Trophoblast cell (in vitro differentiated cells and primary cell): ENCODE measurements around the gene CCR8.

Source experiments
- DNase-seq, 2 donors: peaks; one replicate each; pipeline ENCODE4 v3.0.0-alpha.2; 2016
- H2AFZ ChIP-seq: 2 replicates; pipeline ENCODE4 v1.6.1; 2013; ENCODE audit warnings: low read length, moderate library complexity, mild to moderate bottlenecking; ENCODE audit not compliant: insufficient read depth, poor library complexity
- H2AK5ac ChIP-seq: 2 replicates; pipeline ENCODE4 v1.6.1; 2013; ENCODE audit warnings: mild to moderate bottlenecking, low read length
- H2BK120ac ChIP-seq: 2 replicates; pipeline ENCODE4 v1.6.1; 2013; ENCODE audit warnings: low read length, mild to moderate bottlenecking, moderate library complexity; ENCODE audit not compliant: insufficient read depth, poor library complexity
- H2BK12ac ChIP-seq: 2 replicates; pipeline ENCODE4 v1.6.1; 2013; ENCODE audit warnings: mild to moderate bottlenecking, low read length, moderate library complexity
- H2BK5ac ChIP-seq: 2 replicates; pipeline ENCODE4 v1.6.1; 2013; ENCODE audit warnings: low read length, low read depth, moderate library complexity, mild to moderate bottlenecking; ENCODE audit not compliant: poor library complexity
- H3K14ac ChIP-seq: 2 replicates; pipeline ENCODE4 v1.6.1; 2013; ENCODE audit warnings: mild to moderate bottlenecking, low read length
- H3K18ac ChIP-seq: 2 replicates; pipeline ENCODE4 v1.6.1; 2013; ENCODE audit warnings: mild to moderate bottlenecking, low read length
- H3K23ac ChIP-seq: 2 replicates; pipeline ENCODE4 v1.6.1; 2013; ENCODE audit warnings: low read length
- H3K27ac ChIP-seq: 2 replicates; pipeline ENCODE4 v1.5.1; 2013; ENCODE audit warnings: low read depth, mild to moderate bottlenecking, inconsistent platforms, low read length, moderate library complexity
- H3K27me3 ChIP-seq: 2 replicates; pipeline ENCODE4 v1.6.1; 2013; ENCODE audit warnings: inconsistent platforms, mild to moderate bottlenecking, low read length, moderate library complexity; ENCODE audit not compliant: insufficient read depth
- H3K36me3 ChIP-seq, 2 experiments: 1 replicate in 1 of 2; 2 replicates in 1 of 2; pipeline ENCODE4 v1.6.1; 2013; ENCODE audit warnings: low read length in 2 of 2, mild to moderate bottlenecking in 2 of 2, moderate library complexity in 1 of 2; ENCODE audit not compliant: insufficient read depth in 2 of 2, control insufficient read depth in 1 of 2
- H3K4ac ChIP-seq: 2 replicates; pipeline ENCODE4 v1.6.1; 2013; ENCODE audit warnings: low read depth, mild to moderate bottlenecking, low read length, moderate library complexity
- H3K4me1 ChIP-seq, 2 experiments: 1 replicate in 1 of 2; 2 replicates in 1 of 2; pipeline ENCODE4 v1.6.1; 2013; ENCODE audit warnings: low read length in 2 of 2, mild to moderate bottlenecking in 2 of 2, moderate library complexity in 1 of 2; ENCODE audit not compliant: insufficient read depth in 2 of 2, control insufficient read depth in 1 of 2
- H3K4me2 ChIP-seq: 2 replicates; pipeline ENCODE4 v1.6.1; 2013; ENCODE audit warnings: inconsistent platforms, mild to moderate bottlenecking, low read length, moderate library complexity
- H3K4me3 ChIP-seq: 2 replicates; pipeline ENCODE4 v1.5.1; 2013; ENCODE audit warnings: mild to moderate bottlenecking, low read depth, low read length, inconsistent platforms
- H3K79me1 ChIP-seq: one replicate; pipeline ENCODE4 v1.6.1; 2013; ENCODE audit warnings: low read length
- H3K79me2 ChIP-seq: 2 replicates; pipeline ENCODE4 v1.6.1; 2013; ENCODE audit warnings: low read length, mild to moderate bottlenecking; ENCODE audit not compliant: control insufficient read depth, insufficient read depth, poor library complexity
- H3K9ac ChIP-seq: 2 replicates; pipeline ENCODE4 v1.6.1; 2013; ENCODE audit warnings: mild to moderate bottlenecking, low read length
- H3K9me3 ChIP-seq: 2 replicates; pipeline ENCODE4 v1.6.1; 2013; ENCODE audit warnings: low read depth, mild to moderate bottlenecking, control low read depth, inconsistent platforms, low read length; ENCODE audit not compliant: insufficient read depth
- H4K12ac ChIP-seq: 2 replicates; pipeline ENCODE4 v1.6.1; 2013; ENCODE audit warnings: low read depth, mild to moderate bottlenecking, low read length, moderate library complexity
- H4K8ac ChIP-seq: 2 replicates; pipeline ENCODE4 v1.6.1; 2013; ENCODE audit warnings: low read depth, mild to moderate bottlenecking, low read length, moderate library complexity
- H4K91ac ChIP-seq: one replicate; pipeline ENCODE4 v1.6.1; 2013; ENCODE audit warnings: low read depth, mild to moderate bottlenecking, low read length, moderate library complexity
- WGBS: extraction: QIAGEN DNeasy Blood & Tissue Kit; methylation state at CpG from one replicate; pipeline ENCODE4 v1.1.7; 2013; ENCODE audit warnings: missing lambda C conversion rate; ENCODE audit not compliant: insufficient read length, insufficient coverage; ENCODE audit errors: extremely low coverage; 5-methylcytosine and 5-hydroxymethylcytosine counted together

CCR8 gene

DNA sequence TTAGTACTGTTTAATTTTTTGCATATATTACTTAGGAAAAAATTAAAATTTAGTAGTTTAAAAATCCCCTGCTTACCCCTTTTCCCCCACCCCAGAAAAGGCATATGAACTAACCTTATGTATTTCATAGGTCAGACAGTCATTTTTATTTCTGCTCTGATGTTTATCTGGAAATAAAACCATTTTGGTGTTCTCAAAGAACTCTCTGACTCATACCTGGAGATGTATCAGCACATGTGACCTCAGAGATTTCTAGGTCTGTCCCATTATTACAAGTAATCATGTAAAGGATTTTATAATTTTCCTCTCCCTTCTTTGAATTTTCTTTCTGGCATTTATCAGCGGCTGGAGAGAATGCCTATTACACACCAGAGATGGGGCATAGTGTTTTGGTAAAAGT, 14.1 kb upstream of the CCR8 start:
- Histone ChIP-seq H3K4ac (no peak overlapping the region), H3K4me2 (no peak overlapping the region), H3K14ac (no peak overlapping the region), H3K4me1 (no peaks in the 10 kb centered on the region), H3K36me3 (no peaks in the 10 kb centered on the region), H4K12ac (no peak overlapping the region), H2AK5ac (no peak overlapping the region), H2BK12ac (no peak overlapping the region), H3K4me3 (no peak overlapping the region), H3K27ac (no peak overlapping the region), H3K9me3 (peaks cover 2% of the 10 kb centered on the region), H3K79me1 (no peaks in the 10 kb centered on the region), H3K23ac (no peak overlapping the region), H3K18ac (no peak overlapping the region), H3K9ac (no peak overlapping the region), H4K91ac (no peak overlapping the region), H2BK5ac (no peak overlapping the region), H2BK120ac (no peak overlapping the region), H3K27me3 (no peaks in the 10 kb centered on the region), H2AFZ (no peak overlapping the region), H4K8ac (no peak overlapping the region), H3K79me2 (no peaks in the 10 kb centered on the region)
- DNase-seq = no peak
- WGBS = no CpG with 5 or more reads among the region's 1 CpG

DNA sequence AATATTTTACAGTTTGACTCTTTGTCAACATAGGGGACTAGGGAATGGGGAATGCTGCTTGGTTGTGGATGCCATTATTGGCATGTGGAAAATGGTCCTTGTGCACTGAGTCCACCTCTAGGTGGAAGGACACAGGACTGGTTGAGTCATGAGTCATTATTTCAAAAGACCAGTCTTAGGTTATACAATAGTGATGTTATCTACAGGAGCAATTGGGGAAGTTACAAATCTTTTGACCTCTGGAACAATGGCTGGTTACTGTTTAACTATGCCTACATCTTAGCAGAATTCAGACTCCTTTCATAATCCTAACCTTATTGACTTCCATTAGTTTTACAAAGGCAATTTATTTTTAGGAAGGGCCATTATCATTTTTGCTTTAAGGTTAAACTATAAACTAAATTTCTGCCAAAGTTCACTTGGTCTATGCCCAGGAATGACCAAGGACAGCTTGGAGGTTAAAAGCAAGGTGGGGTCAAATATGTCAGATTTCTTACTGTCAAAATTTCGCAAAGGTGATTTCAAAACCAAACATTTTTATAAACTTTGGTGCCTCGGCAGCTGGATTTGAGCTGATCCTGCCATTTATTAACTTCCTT, 11.8 kb upstream of the CCR8 start:
- no peak overlapping the region for H4K8ac ChIP-seq
- H3K79me2 ChIP-seq = no peaks in the 10 kb centered on the region
- H2BK12ac ChIP-seq = no peak overlapping the region
- H3K9ac ChIP-seq = no peak overlapping the region
- no peak overlapping the region for H3K23ac ChIP-seq
- no peak overlapping the region for H2BK120ac ChIP-seq
- H4K12ac ChIP-seq = no peak overlapping the region
- H3K27me3 ChIP-seq = no peaks in the 10 kb centered on the region
- no peak overlapping the region for H3K4ac ChIP-seq
- H2BK5ac ChIP-seq = no peak overlapping the region
- no peak overlapping the region for H3K14ac ChIP-seq
- H2AK5ac ChIP-seq = no peak overlapping the region
- no peaks in the 10 kb centered on the region for H3K79me1 ChIP-seq
- no peak overlapping the region for H3K27ac ChIP-seq
- no peak overlapping the region for H3K4me2 ChIP-seq
- peak; percentile 83 to 97 for DNase-seq
- H2AFZ ChIP-seq = no peak overlapping the region
- no peak overlapping the region for H3K4me3 ChIP-seq
- no peaks in the 10 kb centered on the region for H3K36me3 ChIP-seq
- peaks cover 2% of the 10 kb centered on the region for H3K9me3 ChIP-seq
- H3K18ac ChIP-seq = no peak overlapping the region
- no peaks in the 10 kb centered on the region for H3K4me1 ChIP-seq
- H4K91ac ChIP-seq = no peak overlapping the region
- WGBS = no CpG with 5 or more reads among the region's 2 CpGs

DNA sequence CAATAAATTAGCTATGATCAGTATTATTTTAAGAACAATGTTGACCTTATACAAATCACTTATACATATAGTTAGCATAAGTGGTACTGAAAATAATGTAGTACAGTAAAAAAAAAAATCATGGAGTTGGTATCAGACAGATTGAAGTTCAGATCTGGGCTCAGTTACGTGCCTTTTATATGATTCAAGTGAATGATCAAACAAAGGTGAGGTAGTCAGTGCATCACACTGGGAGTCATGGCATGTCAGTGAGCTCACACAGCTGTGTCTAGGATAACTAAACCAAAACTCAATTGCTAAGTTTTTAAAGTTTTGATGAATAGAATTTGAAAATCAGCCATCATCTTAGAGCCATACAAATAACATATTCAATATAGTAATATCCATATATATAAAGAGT, 11.2 kb upstream of the CCR8 start:
- Histone ChIP-seq H3K4me2 (no peak overlapping the region), H3K27ac (no peak overlapping the region), H4K91ac (no peak overlapping the region), H3K23ac (no peak overlapping the region), H3K9ac (no peak overlapping the region), H2AK5ac (no peak overlapping the region), H3K27me3 (no peaks in the 10 kb centered on the region), H2AFZ (no peak overlapping the region), H3K18ac (no peak overlapping the region), H3K4ac (no peak overlapping the region), H3K4me3 (no peak overlapping the region), H2BK5ac (no peak overlapping the region), H3K36me3 (no peaks in the 10 kb centered on the region), H2BK120ac (no peak overlapping the region), H2BK12ac (no peak overlapping the region), H3K79me2 (no peaks in the 10 kb centered on the region), H4K12ac (no peak overlapping the region), H3K4me1 (no peaks in the 10 kb centered on the region), H3K79me1 (no peaks in the 10 kb centered on the region), H4K8ac (no peak overlapping the region), H3K9me3 (peaks cover 2% of the 10 kb centered on the region), H3K14ac (no peak overlapping the region)
- no CpG with 5 or more reads among the region's 1 CpG for WGBS
- DNase-seq = peak; percentile 46 to 76

DNA sequence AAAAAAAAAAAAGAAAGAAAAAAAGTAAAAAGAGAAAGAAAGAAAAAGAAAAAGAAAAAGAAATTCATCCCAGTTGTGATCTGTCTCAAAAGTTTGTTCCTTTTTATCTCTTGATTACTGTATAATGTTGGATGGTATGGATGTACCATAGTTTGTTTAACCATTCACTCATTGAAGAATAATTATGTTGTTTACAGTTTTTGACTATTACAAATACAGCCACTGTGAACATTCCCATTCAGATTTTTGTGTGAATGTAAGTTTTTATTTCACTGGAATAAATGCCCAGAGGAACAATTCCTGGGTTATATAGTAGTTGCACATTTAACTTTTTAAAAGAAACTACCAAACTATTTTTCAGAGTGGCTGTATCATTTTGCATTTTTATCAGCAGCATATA, 10.3 kb upstream of the CCR8 start:
- no peaks in the 10 kb centered on the region for H3K79me1 ChIP-seq
- no peak overlapping the region for H3K9ac ChIP-seq
- H2AK5ac ChIP-seq = no peak overlapping the region
- H4K91ac ChIP-seq = no peak overlapping the region
- H3K18ac ChIP-seq = no peak overlapping the region
- no peak overlapping the region for H2BK5ac ChIP-seq
- no peak overlapping the region for H3K27ac ChIP-seq
- no peak overlapping the region for H2AFZ ChIP-seq
- H3K27me3 ChIP-seq = no peaks in the 10 kb centered on the region
- H4K8ac ChIP-seq = no peak overlapping the region
- peaks cover 2% of the 10 kb centered on the region for H3K9me3 ChIP-seq
- H3K4me3 ChIP-seq = no peak overlapping the region
- no peak overlapping the region for H3K14ac ChIP-seq
- no peaks in the 10 kb centered on the region for H3K36me3 ChIP-seq
- H3K79me2 ChIP-seq = no peaks in the 10 kb centered on the region
- no peak overlapping the region for H4K12ac ChIP-seq
- H3K23ac ChIP-seq = no peak overlapping the region
- DNase-seq = no peak
- no peak overlapping the region for H3K4ac ChIP-seq
- H3K4me1 ChIP-seq = no peaks in the 10 kb centered on the region
- no peak overlapping the region for H3K4me2 ChIP-seq
- no peak overlapping the region for H2BK120ac ChIP-seq
- no peak overlapping the region for H2BK12ac ChIP-seq
